H9 (cell line): Measurements from ENCODE around the gene ERVV-1. TPM values are rescaled to one million over a fixed set of nuclear protein-coding genes. Genes with fewer than 3 reads are reported as not detected.

Experiments
- DNase-seq: peaks from one replicate; pipeline ENCODE4 v3.0.0-alpha.2; 2017
- H2AFZ ChIP-seq: one replicate; pipeline ENCODE4 v1.6.1; 2013; ENCODE audit warnings: mild to moderate bottlenecking, low read length, control low read depth, moderate library complexity
- H2AK5ac ChIP-seq: 2 replicates; pipeline ENCODE4 v1.6.1; 2013; ENCODE audit warnings: low read length, control low read depth, mixed read lengths; ENCODE audit not compliant: insufficient read length
- H2BK120ac ChIP-seq: one replicate; pipeline ENCODE4 v1.6.1; 2013; ENCODE audit warnings: low read depth, mild to moderate bottlenecking, low read length, control low read depth, inconsistent platforms; ENCODE audit not compliant: poor library complexity, severe bottlenecking
- H2BK12ac ChIP-seq: 2 replicates; pipeline ENCODE4 v1.6.1; 2013; ENCODE audit warnings: low read length, control low read depth, mixed read lengths, low read depth; ENCODE audit not compliant: insufficient read length
- H2BK15ac ChIP-seq: 2 replicates; pipeline ENCODE4 v1.6.1; 2013; ENCODE audit warnings: low read depth, low read length, control low read depth
- H2BK20ac ChIP-seq: one replicate; pipeline ENCODE4 v1.6.1; 2013; ENCODE audit warnings: low read depth, mild to moderate bottlenecking, low read length, control low read depth, inconsistent platforms; ENCODE audit not compliant: poor library complexity, severe bottlenecking
- H2BK5ac ChIP-seq: 2 replicates; pipeline ENCODE4 v1.6.1; 2013; ENCODE audit warnings: low read length, control low read depth, mixed read lengths; ENCODE audit not compliant: insufficient read length
- H3K14ac ChIP-seq: 2 replicates; pipeline ENCODE4 v1.6.1; 2013; ENCODE audit warnings: low read length, control low read depth; ENCODE audit not compliant: insufficient read depth
- H3K18ac ChIP-seq: 2 replicates; pipeline ENCODE4 v1.6.1; 2013; ENCODE audit warnings: low read depth, mild to moderate bottlenecking, mixed read lengths, low read length, control low read depth; ENCODE audit not compliant: insufficient read length
- H3K23ac ChIP-seq: 2 replicates; pipeline ENCODE4 v1.6.1; 2013; ENCODE audit warnings: low read length, control low read depth, mixed read lengths, low read depth; ENCODE audit not compliant: insufficient read length
- H3K23me2 ChIP-seq: 2 replicates; pipeline ENCODE4 v1.6.1; 2013; ENCODE audit warnings: low read depth, mild to moderate bottlenecking, mixed read lengths, low read length, control low read depth; ENCODE audit not compliant: insufficient read length, poor library complexity, severe bottlenecking
- H3K27ac ChIP-seq: 2 replicates; pipeline ENCODE4 v1.5.1; 2013; ENCODE audit warnings: low read length, control low read depth, mixed read lengths, low read depth; ENCODE audit not compliant: insufficient read length
- H3K27me3 ChIP-seq: 2 replicates; pipeline ENCODE4 v1.6.1; 2013; ENCODE audit warnings: low read length, control low read depth, inconsistent platforms; ENCODE audit not compliant: insufficient read depth
- H3K4ac ChIP-seq: 2 replicates; pipeline ENCODE4 v1.6.1; 2013; ENCODE audit warnings: low read depth, mild to moderate bottlenecking, control low read depth, inconsistent platforms, low read length, moderate library complexity
- H3K4me1 ChIP-seq: 2 replicates; pipeline ENCODE4 v1.6.1; 2013; ENCODE audit warnings: low read length, control low read depth, inconsistent platforms; ENCODE audit not compliant: insufficient read depth
- H3K4me2 ChIP-seq: 2 replicates; pipeline ENCODE4 v1.6.1; 2013; ENCODE audit warnings: low read length, control low read depth, mixed read lengths; ENCODE audit not compliant: insufficient read length, insufficient read depth
- H3K56ac ChIP-seq: 2 replicates; pipeline ENCODE4 v1.6.1; 2013; ENCODE audit warnings: low read depth, mild to moderate bottlenecking, mixed read lengths, low read length, control low read depth; ENCODE audit not compliant: insufficient read length
- H3K79me1 ChIP-seq: 2 replicates; pipeline ENCODE4 v1.6.1; 2013; ENCODE audit warnings: low read depth, mild to moderate bottlenecking, moderate library complexity, low read length, control low read depth, inconsistent platforms; ENCODE audit not compliant: insufficient read depth, poor library complexity, severe bottlenecking
- H3K79me2 ChIP-seq: 2 replicates; pipeline ENCODE4 v1.6.1; 2013; ENCODE audit warnings: low read length, control low read depth, inconsistent platforms; ENCODE audit not compliant: insufficient read depth
- H3K9ac ChIP-seq: 2 replicates; pipeline ENCODE4 v1.6.1; 2013; ENCODE audit warnings: low read length, control low read depth, mixed read lengths; ENCODE audit not compliant: insufficient read length; ENCODE audit errors: extremely low read depth
- H3K9me3 ChIP-seq: one replicate; pipeline ENCODE4 v1.6.1; 2013; ENCODE audit warnings: low read depth, low read length, inconsistent platforms; ENCODE audit not compliant: control insufficient read depth
- H3T11ph ChIP-seq: one replicate; pipeline ENCODE4 v1.6.1; 2013; ENCODE audit warnings: mild to moderate bottlenecking, low read length, control low read depth, inconsistent platforms
- H4K20me1 ChIP-seq: one replicate; pipeline ENCODE4 v1.6.1; 2013; ENCODE audit not compliant: control insufficient read depth, insufficient read length, insufficient read depth
- H4K5ac ChIP-seq: 2 replicates; pipeline ENCODE4 v1.6.1; 2013; ENCODE audit warnings: low read depth, mild to moderate bottlenecking, mixed read lengths, low read length, control low read depth; ENCODE audit not compliant: insufficient read length
- H4K8ac ChIP-seq: replicated peaks from 2 replicates; pipeline ENCODE4 v1.6.1; 2013; ENCODE audit warnings: low read length, control low read depth, mixed read lengths, low read depth; ENCODE audit not compliant: insufficient read length
- H4K91ac ChIP-seq: 2 replicates; pipeline ENCODE4 v1.6.1; 2013; ENCODE audit warnings: low read depth, mild to moderate bottlenecking, moderate library complexity, mixed read lengths, low read length, control low read depth; ENCODE audit not compliant: insufficient read length
- H3K27ac Mint-ChIP-seq, 3 experiments: 2 replicates in 2 of 3; 3 replicates in 1 of 3; pipeline ENCODE4 v1.8.0; 2020 to 2021; ENCODE audit warnings: mixed read lengths in 3 of 3, mild to moderate bottlenecking in 1 of 3, moderate library complexity in 1 of 3
- H3K27me3 Mint-ChIP-seq: 2 replicates; pipeline ENCODE4 v1.8.0; 2021; ENCODE audit warnings: low read depth, mild to moderate bottlenecking, moderate library complexity, mixed read lengths
- H3K36me3 Mint-ChIP-seq, 3 experiments: 2 replicates in 2 of 3; 3 replicates in 1 of 3; pipeline ENCODE4 v1.8.0; 2020 to 2021; ENCODE audit warnings: low read depth in 3 of 3, mixed read lengths in 3 of 3; ENCODE audit not compliant: insufficient read depth in 1 of 3
- H3K4me1 Mint-ChIP-seq, 2 experiments: 2 replicates each; pipeline ENCODE4 v1.8.0; 2020; ENCODE audit warnings: mixed read lengths in 2 of 2
- H3K4me3 Mint-ChIP-seq, 2 experiments: 2 replicates in 1 of 2; 3 replicates in 1 of 2; pipeline ENCODE4 v1.8.0; 2020 to 2021; ENCODE audit warnings: mild to moderate bottlenecking in 2 of 2, mixed read lengths in 2 of 2, moderate library complexity in 1 of 2
- H3K9me3 Mint-ChIP-seq, 2 experiments: 2 replicates in 1 of 2; 3 replicates in 1 of 2; pipeline ENCODE4 v1.8.0; 2020; ENCODE audit warnings: mild to moderate bottlenecking in 2 of 2, mixed read lengths in 2 of 2, moderate library complexity in 1 of 2
- WGBS: extraction: QIAGEN DNeasy Blood & Tissue Kit; methylation state at CpG from one replicate; pipeline ENCODE4 v1.1.7; 2013; ENCODE audit warnings: missing lambda C conversion rate, low lambda C conversion rate, mixed read lengths; ENCODE audit not compliant: insufficient read length; ENCODE audit errors: extremely low coverage; 5-methylcytosine and 5-hydroxymethylcytosine counted together
- total RNA-seq: library from RNA; stranded (reverse); gene quantifications from 2 replicates; pipeline ENCODE4 v1.2.1, GENCODE V29; 2021
- TF ChIP-seq, protein P1 (sequence below): fragments of 200-600 bp; sonication (generic); conservative IDR thresholded peaks from 3 replicates; pipeline ENCODE4 v1.8.0; 2021; ENCODE audit warnings: antibody characterized with exemption, mild to moderate bottlenecking

The ERVV-1 gene
- total RNA-seq, 1 experiment from 2014 or later = not detected

DNA sequence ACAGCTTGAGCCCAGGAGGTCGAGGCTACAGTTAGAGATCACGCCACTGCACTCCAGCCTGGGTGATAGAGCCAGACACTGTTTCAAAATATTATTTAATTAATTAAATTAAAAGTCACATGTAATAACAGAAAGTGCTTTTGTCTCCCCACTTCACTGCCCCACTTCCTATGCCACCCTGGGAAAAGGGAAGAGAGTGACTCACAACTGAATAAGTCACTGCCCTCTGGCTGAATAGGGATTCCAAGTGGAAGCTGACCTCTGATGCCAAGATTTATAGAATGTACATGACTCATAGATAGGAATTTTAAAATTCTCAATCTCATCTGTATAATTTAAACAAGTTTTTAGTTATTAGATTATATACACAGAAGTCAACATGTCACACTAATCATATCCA lies 22.2 kb upstream of the ERVV-1 start:
- Histone ChIP-seq H3K18ac (no peak overlapping the region), H3K79me2 (no peaks in the 10 kb centered on the region), H3K79me1 (no peaks in the 10 kb centered on the region), H4K5ac (no peak overlapping the region), H3K27me3 (peaks cover 6% of the 10 kb centered on the region; the same call in 1 of the 2 replicates), H2AK5ac (no peak overlapping the region), H3K9me3 (no peaks in the 10 kb centered on the region), H4K91ac (no peak overlapping the region), H2BK12ac (no peak overlapping the region), H2BK5ac (no peak overlapping the region), H3K4ac (no peak overlapping the region), H4K20me1 (no peaks in the 10 kb centered on the region), H3K9ac (no peak overlapping the region), H2BK20ac (no peak overlapping the region), H3T11ph (no peak overlapping the region), H2BK15ac (no peak overlapping the region), H4K8ac (no peak overlapping the region), H3K56ac (no peak overlapping the region), H3K27ac (no peak overlapping the region), H2BK120ac (no peak overlapping the region), H3K23ac (no peak overlapping the region), H3K14ac (no peak overlapping the region), H2AFZ (no peak overlapping the region), H3K4me1 (no peaks in the 10 kb centered on the region; the same call in 1 of the 2 replicates), H3K23me2 (peaks cover 10% of the 10 kb centered on the region), H3K4me2 (no peak overlapping the region)
- Mint-ChIP-seq H3K27me3 (peaks cover 47% of the 10 kb centered on the region), H3K4me3 (no peak overlapping the region), H3K27ac (no peak overlapping the region), H3K9me3 (peaks cover 2 to 6% of the 10 kb centered on the region in 2 experiments; a peak in 2 of 5 replicates), H3K4me1 (peaks cover 15 to 18% of the 10 kb centered on the region in 2 experiments), H3K36me3 (peaks cover 5 to 6% (median 5%) of the 10 kb centered on the region in 3 experiments; a peak in 6 of 7 replicates)
- DNase-seq = no peak
- WGBS = no CpG with 5 or more reads among the region's 2 CpGs
- TF ChIP-seq, protein P1, sequence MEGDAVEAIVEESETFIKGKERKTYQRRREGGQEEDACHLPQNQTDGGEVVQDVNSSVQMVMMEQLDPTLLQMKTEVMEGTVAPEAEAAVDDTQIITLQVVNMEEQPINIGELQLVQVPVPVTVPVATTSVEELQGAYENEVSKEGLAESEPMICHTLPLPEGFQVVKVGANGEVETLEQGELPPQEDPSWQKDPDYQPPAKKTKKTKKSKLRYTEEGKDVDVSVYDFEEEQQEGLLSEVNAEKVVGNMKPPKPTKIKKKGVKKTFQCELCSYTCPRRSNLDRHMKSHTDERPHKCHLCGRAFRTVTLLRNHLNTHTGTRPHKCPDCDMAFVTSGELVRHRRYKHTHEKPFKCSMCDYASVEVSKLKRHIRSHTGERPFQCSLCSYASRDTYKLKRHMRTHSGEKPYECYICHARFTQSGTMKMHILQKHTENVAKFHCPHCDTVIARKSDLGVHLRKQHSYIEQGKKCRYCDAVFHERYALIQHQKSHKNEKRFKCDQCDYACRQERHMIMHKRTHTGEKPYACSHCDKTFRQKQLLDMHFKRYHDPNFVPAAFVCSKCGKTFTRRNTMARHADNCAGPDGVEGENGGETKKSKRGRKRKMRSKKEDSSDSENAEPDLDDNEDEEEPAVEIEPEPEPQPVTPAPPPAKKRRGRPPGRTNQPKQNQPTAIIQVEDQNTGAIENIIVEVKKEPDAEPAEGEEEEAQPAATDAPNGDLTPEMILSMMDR = no peak
